HEK293 (cell line): ENCODE measurements around the gene AXIN1.

ENCODE experiments used
- BCL11A ChIP-seq: fragments of 450-650 bp; formaldehyde crosslinking; IDR thresholded peaks from 2 replicates; pipeline ENCODE4 v1.5.1; 2016; ENCODE audit warnings: low read depth, missing biosample characterization, missing genetic modification characterization
- BCL11B ChIP-seq: fragments of 450-650 bp; formaldehyde crosslinking; IDR thresholded peaks from 2 replicates; pipeline ENCODE4 v1.5.1; 2016; ENCODE audit warnings: low read depth, missing biosample characterization, missing genetic modification characterization
- GFI1B ChIP-seq: fragments of 450-650 bp; formaldehyde crosslinking; IDR thresholded peaks from 2 replicates; pipeline ENCODE4 v1.5.1; 2016; ENCODE audit warnings: missing biosample characterization, missing genetic modification characterization
- GLI2 ChIP-seq: fragments of 450-650 bp; formaldehyde crosslinking; IDR thresholded peaks from 2 replicates; pipeline ENCODE4; 2017; ENCODE audit warnings: missing biosample characterization, missing genetic modification characterization, low read depth, borderline replicate concordance
- GLIS2 ChIP-seq: fragments of 450-650 bp; formaldehyde crosslinking; IDR thresholded peaks from 2 replicates; pipeline ENCODE4 v1.5.1; 2016; ENCODE audit warnings: missing biosample characterization, missing genetic modification characterization
- HOXC10 ChIP-seq: sonication (generic); formaldehyde crosslinking; IDR thresholded peaks from 2 replicates; pipeline ENCODE4 v1.8.1; 2023; ENCODE audit warnings: mild to moderate bottlenecking, missing genetic modification reagents
- KLF8 ChIP-seq: fragments of 450-650 bp; formaldehyde crosslinking; IDR thresholded peaks from 2 replicates; pipeline ENCODE4 v1.5.1; 2016; ENCODE audit warnings: missing biosample characterization, missing genetic modification characterization
- MYNN ChIP-seq: fragments of 450-650 bp; formaldehyde crosslinking; IDR thresholded peaks from 2 replicates; pipeline ENCODE4 v1.5.1; 2016; ENCODE audit warnings: missing biosample characterization, missing genetic modification characterization, borderline replicate concordance
- OSR2 ChIP-seq: fragments of 450-650 bp; formaldehyde crosslinking; IDR thresholded peaks from 2 replicates; pipeline ENCODE4 v1.5.1; 2016; ENCODE audit warnings: missing biosample characterization, missing genetic modification characterization
- PRDM10 ChIP-seq: fragments of 450-650 bp; formaldehyde crosslinking; IDR thresholded peaks from 2 replicates; pipeline ENCODE4 v1.5.1; 2016; ENCODE audit warnings: missing biosample characterization, missing genetic modification characterization
- RBAK ChIP-seq: fragments of 450-650 bp; formaldehyde crosslinking; IDR thresholded peaks from 2 replicates; pipeline ENCODE4 v1.5.1; 2016; ENCODE audit warnings: missing biosample characterization, missing genetic modification characterization
- SCRT1 ChIP-seq: fragments of 450-650 bp; formaldehyde crosslinking; IDR thresholded peaks from 2 replicates; pipeline ENCODE4 v1.5.1; 2016; ENCODE audit warnings: missing biosample characterization, missing genetic modification characterization, borderline replicate concordance
- SP7 ChIP-seq: fragments of 450-650 bp; formaldehyde crosslinking; IDR thresholded peaks from 2 replicates; pipeline ENCODE4 v1.5.1; 2016; ENCODE audit warnings: missing biosample characterization, missing genetic modification characterization
- TRIM28 ChIP-seq: IDR thresholded peaks from 2 replicates; pipeline ENCODE4 v1.6.1; 2011; ENCODE audit warnings: low read length, control low read depth, borderline replicate concordance
- WT1 ChIP-seq: fragments of 450-650 bp; formaldehyde crosslinking; IDR thresholded peaks from 2 replicates; pipeline ENCODE4 v1.5.1; 2016; ENCODE audit warnings: missing biosample characterization, missing genetic modification characterization
- YY2 ChIP-seq: fragments of 450-650 bp; formaldehyde crosslinking; IDR thresholded peaks from 2 replicates; pipeline ENCODE4 v1.5.1; 2016; ENCODE audit warnings: missing biosample characterization, missing genetic modification characterization
- ZBTB1 ChIP-seq: fragments of 450-650 bp; formaldehyde crosslinking; IDR thresholded peaks from 2 replicates; pipeline ENCODE4 v1.5.1; 2016; ENCODE audit warnings: missing biosample characterization, missing genetic modification characterization
- ZBTB17 ChIP-seq: fragments of 450-650 bp; formaldehyde crosslinking; IDR thresholded peaks from 2 replicates; pipeline ENCODE4 v1.5.1; 2016; ENCODE audit warnings: missing biosample characterization, missing genetic modification characterization
- ZBTB7A ChIP-seq: fragments of 450-650 bp; formaldehyde crosslinking; IDR thresholded peaks from 2 replicates; pipeline ENCODE4 v1.5.1; 2016; ENCODE audit warnings: low read depth, missing biosample characterization, missing genetic modification characterization
- ZFP3 ChIP-seq: fragments of 450-650 bp; formaldehyde crosslinking; IDR thresholded peaks from 2 replicates; pipeline ENCODE4 v1.5.1; 2016; ENCODE audit warnings: low read depth, missing biosample characterization, missing genetic modification characterization
- ZFP69B ChIP-seq: fragments of 450-650 bp; formaldehyde crosslinking; IDR thresholded peaks from 2 replicates; pipeline ENCODE4 v1.5.1; 2016; ENCODE audit warnings: missing biosample characterization, missing genetic modification characterization
- ZIC2 ChIP-seq: fragments of 450-650 bp; formaldehyde crosslinking; IDR thresholded peaks from 2 replicates; pipeline ENCODE4 v1.5.1; 2016; ENCODE audit warnings: missing biosample characterization, missing genetic modification characterization
- ZNF121 ChIP-seq: fragments of 450-650 bp; formaldehyde crosslinking; IDR thresholded peaks from 2 replicates; pipeline ENCODE4 v1.5.1; 2016; ENCODE audit warnings: missing biosample characterization, missing genetic modification characterization
- ZNF184 ChIP-seq: fragments of 450-650 bp; IDR thresholded peaks from 2 replicates; pipeline ENCODE4 v1.5.1; 2018; ENCODE audit warnings: missing biosample characterization, mild to moderate bottlenecking, missing genetic modification characterization
- ZNF211 ChIP-seq: fragments of 450-650 bp; formaldehyde crosslinking; IDR thresholded peaks from 2 replicates; pipeline ENCODE4 v1.5.1; 2016; ENCODE audit warnings: low read depth, missing biosample characterization, missing genetic modification characterization
- ZNF350 ChIP-seq: fragments of 450-650 bp; formaldehyde crosslinking; IDR thresholded peaks from 2 replicates; pipeline ENCODE4 v1.5.0; 2017; ENCODE audit warnings: missing biosample characterization, mild to moderate bottlenecking, missing genetic modification characterization
- ZNF391 ChIP-seq: fragments of 450-650 bp; formaldehyde crosslinking; IDR thresholded peaks from 2 replicates; pipeline ENCODE4 v1.5.1; 2016; ENCODE audit warnings: low read depth, missing biosample characterization, missing genetic modification characterization, borderline replicate concordance
- ZNF544 ChIP-seq: fragments of 450-650 bp; formaldehyde crosslinking; IDR thresholded peaks from 2 replicates; pipeline ENCODE4 v1.5.0; 2017; ENCODE audit warnings: missing biosample characterization, missing genetic modification characterization
- ZNF548 ChIP-seq: fragments of 450-650 bp; formaldehyde crosslinking; IDR thresholded peaks from 2 replicates; pipeline ENCODE4 v1.5.1; 2016; ENCODE audit warnings: missing biosample characterization, missing genetic modification characterization
- ZNF623 ChIP-seq: fragments of 450-650 bp; formaldehyde crosslinking; IDR thresholded peaks from 2 replicates; pipeline ENCODE4 v1.5.1; 2016; ENCODE audit warnings: missing biosample characterization, missing genetic modification characterization
- ZSCAN30 ChIP-seq: fragments of 450-650 bp; IDR thresholded peaks from 2 replicates; pipeline ENCODE4 v1.5.1; 2018; ENCODE audit warnings: missing biosample characterization, mild to moderate bottlenecking, missing genetic modification characterization, moderate library complexity
- TF ChIP-seq, protein P1 (sequence below): fragments of 450-650 bp; formaldehyde crosslinking; IDR thresholded peaks from 2 replicates; pipeline ENCODE4; 2016; ENCODE audit warnings: missing biosample characterization, missing genetic modification characterization
- TF ChIP-seq, protein P2 (sequence below): fragments of 450-650 bp; formaldehyde crosslinking; IDR thresholded peaks from 2 replicates; pipeline ENCODE4 v1.5.1; 2016; ENCODE audit warnings: missing biosample characterization, missing genetic modification characterization
- TF ChIP-seq, protein P3 (sequence below): IDR thresholded peaks from 2 replicates; pipeline ENCODE4 v1.6.1; 2011; ENCODE audit warnings: mild to moderate bottlenecking, low read depth, low read length, borderline replicate concordance

Gene AXIN1

GRCh38 chr16:396605-397004 is 44.1 kb upstream of the AXIN1 start (continued):
- TF ChIP-seq YY2 (tag by site-specific recombination), result no peak
- TF ChIP-seq ZNF544 (tag by site-specific recombination), result no peak
- TF ChIP-seq BCL11B (tag by site-specific recombination), result no peak
- TF ChIP-seq SCRT1, result no peak
- TF ChIP-seq GLIS2 (tag by site-specific recombination), result peak; percentile 40; the same call in 1 of the 2 replicates
- 0 out of 2 replicates have a peak, but pooled peaks have one; percentile 29 for TF ChIP-seq ZNF121 (tag by site-specific recombination)
- TF ChIP-seq GLI2, result no peak
- no peak for TF ChIP-seq BCL11A
- TF ChIP-seq ZNF623 (tag by site-specific recombination), result no peak
- TF ChIP-seq ZFP3 (tag by site-specific recombination), result no peak
- peak; percentile 28; the same call in 1 of the 2 replicates for TF ChIP-seq KLF8 (tag by site-specific recombination)
- TF ChIP-seq ZNF184 (tag by site-specific recombination), result no peak
- TF ChIP-seq, protein P1, sequence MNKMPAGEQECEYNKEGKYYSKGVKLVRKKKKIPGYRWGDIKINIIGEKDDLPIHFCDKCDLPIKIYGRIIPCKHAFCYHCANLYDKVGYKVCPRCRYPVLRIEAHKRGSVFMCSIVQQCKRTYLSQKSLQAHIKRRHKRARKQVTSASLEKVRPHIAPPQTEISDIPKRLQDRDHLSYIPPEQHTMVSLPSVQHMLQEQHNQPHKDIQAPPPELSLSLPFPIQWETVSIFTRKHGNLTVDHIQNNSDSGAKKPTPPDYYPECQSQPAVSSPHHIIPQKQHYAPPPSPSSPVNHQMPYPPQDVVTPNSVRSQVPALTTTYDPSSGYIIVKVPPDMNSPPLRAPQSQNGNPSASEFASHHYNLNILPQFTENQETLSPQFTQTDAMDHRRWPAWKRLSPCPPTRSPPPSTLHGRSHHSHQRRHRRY (tag by site-specific recombination), result no peak
- peak; percentile 43 for TF ChIP-seq SP7 (tag by site-specific recombination)
- TF ChIP-seq HOXC10 (CRISPR knock-in tag), result no peak
- TF ChIP-seq TRIM28, result no peak
- no peak for TF ChIP-seq ZFP69B (tag by site-specific recombination)
- TF ChIP-seq WT1 (tag by site-specific recombination), result no peak
- TF ChIP-seq ZSCAN30 (tag by site-specific recombination), result no peak; the same call in 1 of the 2 replicates
- TF ChIP-seq, protein P2, sequence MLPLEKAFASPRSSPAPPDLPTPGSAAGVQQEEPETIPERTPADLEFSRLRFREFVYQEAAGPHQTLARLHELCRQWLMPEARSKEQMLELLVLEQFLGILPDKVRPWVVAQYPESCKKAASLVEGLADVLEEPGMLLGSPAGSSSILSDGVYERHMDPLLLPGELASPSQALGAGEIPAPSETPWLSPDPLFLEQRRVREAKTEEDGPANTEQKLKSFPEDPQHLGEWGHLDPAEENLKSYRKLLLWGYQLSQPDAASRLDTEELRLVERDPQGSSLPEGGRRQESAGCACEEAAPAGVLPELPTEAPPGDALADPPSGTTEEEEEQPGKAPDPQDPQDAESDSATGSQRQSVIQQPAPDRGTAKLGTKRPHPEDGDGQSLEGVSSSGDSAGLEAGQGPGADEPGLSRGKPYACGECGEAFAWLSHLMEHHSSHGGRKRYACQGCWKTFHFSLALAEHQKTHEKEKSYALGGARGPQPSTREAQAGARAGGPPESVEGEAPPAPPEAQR (tag by site-specific recombination), result no peak
- TF ChIP-seq MYNN, result no peak
- TF ChIP-seq ZBTB7A (tag by site-specific recombination), result peak; percentile 80; the same call in 1 of the 2 replicates
- TF ChIP-seq ZNF548 (tag by site-specific recombination), result no peak
- TF ChIP-seq GFI1B, result no peak
- TF ChIP-seq ZBTB1, result no peak
- TF ChIP-seq ZNF211 (tag by site-specific recombination), result no peak
- TF ChIP-seq, protein P3, sequence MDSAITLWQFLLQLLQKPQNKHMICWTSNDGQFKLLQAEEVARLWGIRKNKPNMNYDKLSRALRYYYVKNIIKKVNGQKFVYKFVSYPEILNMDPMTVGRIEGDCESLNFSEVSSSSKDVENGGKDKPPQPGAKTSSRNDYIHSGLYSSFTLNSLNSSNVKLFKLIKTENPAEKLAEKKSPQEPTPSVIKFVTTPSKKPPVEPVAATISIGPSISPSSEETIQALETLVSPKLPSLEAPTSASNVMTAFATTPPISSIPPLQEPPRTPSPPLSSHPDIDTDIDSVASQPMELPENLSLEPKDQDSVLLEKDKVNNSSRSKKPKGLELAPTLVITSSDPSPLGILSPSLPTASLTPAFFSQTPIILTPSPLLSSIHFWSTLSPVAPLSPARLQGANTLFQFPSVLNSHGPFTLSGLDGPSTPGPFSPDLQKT, result no peak
- no peak for TF ChIP-seq ZNF350 (tag by site-specific recombination)
- 0 out of 2 replicates have a peak, but pooled peaks have one; percentile 6 for TF ChIP-seq PRDM10 (tag by site-specific recombination)
- TF ChIP-seq ZNF391, result no peak; the same call in 1 of the 2 replicates
- TF ChIP-seq OSR2 (tag by site-specific recombination), result no peak
- no peak for TF ChIP-seq RBAK
- TF ChIP-seq ZIC2, result peak; percentile 18; the same call in 1 of the 2 replicates
- 0 out of 2 replicates have a peak, but pooled peaks have one; percentile 56 for TF ChIP-seq ZBTB17 (tag by site-specific recombination)
